GM18868 (cell line): ENCODE results near the gene RNF213.
"Not testable (repeated sequence)": the region's sequence is repeated elsewhere in the genome, so short reads cannot be mapped to it uniquely, and the experiment has no call there.

Experiments used
- ATAC-seq: cut with Tn5 transposase; IDR thresholded peaks from one replicate; pipeline ENCODE4 v1.9.1; 2021; ENCODE audit warnings: mild to moderate bottlenecking, moderate library complexity; ENCODE audit not compliant: unreplicated experiment

Gene RNF213

DNA sequence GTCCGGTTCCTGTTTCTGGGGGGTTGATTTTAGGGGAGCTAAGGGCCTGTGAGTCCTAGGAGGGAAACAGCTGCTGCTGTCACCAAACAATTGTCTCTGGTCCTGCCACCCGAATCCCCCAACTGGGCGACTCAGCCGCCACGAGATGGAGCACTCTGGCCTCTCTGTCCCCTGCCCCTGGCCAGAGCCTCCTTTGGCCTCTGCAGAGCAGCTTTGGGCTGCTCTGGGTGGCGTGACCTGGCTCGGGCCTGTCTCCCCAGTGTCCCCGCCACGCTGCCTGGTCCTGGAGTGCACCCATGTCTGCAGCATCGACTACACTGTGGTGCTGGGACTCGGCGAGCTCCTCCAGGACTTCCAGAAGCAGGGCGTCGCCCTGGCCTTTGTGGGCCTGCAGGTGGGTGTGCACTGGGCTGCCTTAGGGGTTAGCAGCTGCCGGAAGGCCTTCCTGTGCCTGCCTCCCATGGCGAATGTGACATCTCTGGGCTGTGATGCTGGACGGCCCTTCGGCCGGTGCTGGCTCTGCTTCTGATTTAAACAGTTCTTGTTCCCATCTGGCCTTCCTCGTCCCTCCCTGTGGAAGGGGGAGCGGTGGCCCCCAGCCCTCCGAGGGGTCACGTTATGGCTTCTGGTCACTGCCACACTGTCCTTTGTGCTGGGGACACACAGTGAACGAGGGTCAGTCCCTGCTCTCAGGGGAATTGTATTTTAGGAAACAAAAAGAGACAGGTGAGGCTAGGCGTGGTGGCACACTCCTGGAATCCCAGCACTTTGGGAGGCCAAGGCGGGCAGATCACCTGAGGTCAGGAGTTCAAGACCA lies 11.6 kb upstream of the RNF213 start:
- ATAC-seq, result no peak

DNA sequence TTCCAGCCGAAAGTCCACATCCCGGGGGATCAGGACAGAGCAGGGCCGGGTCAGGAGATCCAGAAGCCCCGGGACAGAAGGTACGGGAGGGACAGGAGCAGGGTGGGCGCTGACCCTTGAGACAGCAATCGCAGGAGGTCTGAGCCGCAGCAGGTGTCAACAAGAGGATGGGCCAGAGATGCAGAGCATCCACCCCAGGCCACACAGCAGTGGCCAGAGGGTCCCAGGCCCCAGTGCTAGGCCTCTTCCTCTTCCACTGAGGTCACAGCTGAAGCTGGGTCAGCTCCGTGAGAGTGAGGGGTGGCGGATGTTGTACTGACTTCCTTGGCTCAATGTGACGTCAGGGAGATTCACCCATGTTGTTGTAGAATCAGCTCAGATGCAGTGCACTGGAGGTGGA lies 8.7 kb upstream of the RNF213 start:
- no peak for ATAC-seq

DNA sequence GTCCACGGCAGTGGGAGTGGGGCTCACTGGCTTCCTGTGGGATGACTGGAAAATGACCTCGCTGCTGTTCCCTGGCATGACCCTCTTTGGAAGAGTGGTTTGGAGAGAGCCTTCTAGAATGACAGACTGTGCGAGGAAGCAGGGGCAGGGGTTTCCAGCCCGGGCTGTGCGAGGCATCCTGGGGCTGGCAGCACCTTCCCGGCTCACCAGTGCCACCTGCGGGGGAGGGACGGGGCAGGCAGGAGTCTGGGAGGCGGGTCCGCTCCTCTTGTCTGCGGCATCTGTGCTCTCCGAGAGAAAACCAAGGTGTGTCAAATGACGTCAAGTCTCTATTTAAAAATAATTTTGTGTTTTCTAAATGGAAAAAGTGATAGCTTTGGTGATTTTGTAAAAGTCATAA lies 7.8 kb upstream of the RNF213 start:
- no peak for ATAC-seq

- ATAC-seq, result no peak
Observed at GRCh38 chr17:80253631-80254395, 6.8 kb upstream of the RNF213 start.

GRCh38 chr17:80254396-80255251 lies 6.0 kb upstream of the RNF213 start:
- ATAC-seq, result peak; percentile 47

DNA sequence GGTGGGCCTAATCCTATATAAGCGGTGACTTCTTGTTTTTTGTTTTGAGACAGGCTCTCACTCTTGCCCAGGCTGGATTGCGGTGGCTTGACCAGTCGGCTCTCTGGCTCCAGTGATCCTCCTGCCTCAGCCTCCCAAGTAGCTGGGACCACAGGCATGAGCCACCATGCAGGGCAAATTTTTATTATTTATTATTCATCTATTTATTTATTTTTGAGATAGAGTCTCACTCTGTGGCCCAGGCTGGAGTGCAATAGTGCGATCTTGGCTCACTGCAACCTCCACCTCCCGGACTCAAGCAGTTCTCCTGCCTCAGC lies 4.7 kb upstream of the RNF213 start:
- ATAC-seq, result no peak

DNA sequence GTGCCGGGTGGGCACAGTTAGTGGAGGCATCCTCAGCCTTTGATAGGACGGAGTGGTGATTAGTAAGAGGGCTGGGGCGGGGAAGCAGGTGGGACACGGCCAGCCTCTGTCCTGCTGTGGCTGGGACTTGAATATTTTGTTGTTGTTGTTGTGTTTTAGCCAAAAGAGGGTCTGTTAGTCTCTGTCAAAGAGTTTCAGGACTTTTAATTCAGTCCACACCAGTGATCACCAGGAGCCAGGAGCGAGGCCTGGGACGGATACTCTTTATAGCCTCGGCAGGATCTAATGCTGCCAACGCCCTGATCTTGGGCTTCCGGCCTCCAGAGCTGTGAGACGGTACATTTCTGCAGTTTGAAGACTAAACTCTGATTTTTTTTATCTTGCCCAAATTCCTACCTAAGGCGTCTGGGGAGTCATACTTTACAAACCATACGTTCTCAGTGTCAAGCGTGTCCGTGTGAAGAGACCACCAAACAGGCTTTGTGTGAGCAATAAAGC lies 2.9 kb upstream of the RNF213 start:
- no peak for ATAC-seq

GRCh38 chr17:80258296-80258695 lies 2.4 kb upstream of the RNF213 start:
- ATAC-seq, result not testable (repeated sequence)

DNA sequence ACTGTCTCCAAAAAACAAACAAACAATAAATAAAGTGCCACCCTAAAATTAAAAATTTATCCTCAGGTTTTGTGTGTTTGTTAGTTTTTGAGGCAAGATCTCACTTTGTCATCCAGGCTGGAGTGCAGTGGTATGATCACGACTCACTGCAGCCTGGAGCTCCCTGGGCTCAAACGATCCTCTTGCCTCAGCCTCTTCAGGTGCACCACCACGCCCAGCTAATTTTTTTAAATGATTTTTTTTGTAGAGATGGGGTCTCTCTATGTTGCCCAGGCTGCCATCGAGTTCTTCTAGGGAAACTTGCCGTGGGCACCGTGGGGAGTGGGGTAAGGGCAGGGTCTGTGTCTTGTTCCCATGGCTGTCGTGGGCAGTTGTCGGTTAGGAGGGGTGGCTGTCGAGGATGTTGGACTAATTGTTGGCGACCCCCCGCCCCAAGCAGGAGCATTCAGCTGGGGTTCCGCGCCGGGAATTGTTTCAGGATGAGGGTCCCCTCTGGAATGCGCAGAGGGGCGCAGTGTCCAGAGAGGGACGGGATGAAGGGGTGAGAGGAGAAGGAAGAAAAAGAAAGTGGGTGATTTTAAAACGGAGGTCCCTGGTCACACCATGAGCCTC lies 1.1 kb upstream of the RNF213 start:
- ATAC-seq, result no peak

DNA sequence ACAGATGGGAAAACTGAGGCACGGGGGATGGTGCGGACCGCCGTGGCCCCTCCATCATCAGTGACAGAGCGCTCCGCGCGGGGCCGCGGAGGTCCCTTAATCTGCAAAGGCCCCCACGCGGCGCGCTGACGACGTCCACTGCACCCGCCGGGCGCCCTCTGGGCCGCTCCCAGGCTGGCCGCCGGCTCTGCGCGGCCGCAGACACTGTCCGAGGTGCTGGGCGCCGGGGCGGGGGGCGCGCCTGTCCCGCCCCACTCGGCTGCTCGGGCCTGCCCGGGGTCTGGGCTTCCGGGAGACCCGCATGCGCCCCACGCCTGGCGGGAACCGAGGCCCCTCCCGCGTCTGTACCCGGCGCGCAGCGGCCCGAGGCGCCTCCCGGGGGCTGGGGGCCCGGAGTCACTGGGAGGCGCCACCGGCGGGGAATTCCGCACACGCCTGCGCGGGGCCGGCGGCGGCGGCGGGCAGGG lies 550 bp upstream of the RNF213 start:
- peak; percentile 34 for ATAC-seq

DNA sequence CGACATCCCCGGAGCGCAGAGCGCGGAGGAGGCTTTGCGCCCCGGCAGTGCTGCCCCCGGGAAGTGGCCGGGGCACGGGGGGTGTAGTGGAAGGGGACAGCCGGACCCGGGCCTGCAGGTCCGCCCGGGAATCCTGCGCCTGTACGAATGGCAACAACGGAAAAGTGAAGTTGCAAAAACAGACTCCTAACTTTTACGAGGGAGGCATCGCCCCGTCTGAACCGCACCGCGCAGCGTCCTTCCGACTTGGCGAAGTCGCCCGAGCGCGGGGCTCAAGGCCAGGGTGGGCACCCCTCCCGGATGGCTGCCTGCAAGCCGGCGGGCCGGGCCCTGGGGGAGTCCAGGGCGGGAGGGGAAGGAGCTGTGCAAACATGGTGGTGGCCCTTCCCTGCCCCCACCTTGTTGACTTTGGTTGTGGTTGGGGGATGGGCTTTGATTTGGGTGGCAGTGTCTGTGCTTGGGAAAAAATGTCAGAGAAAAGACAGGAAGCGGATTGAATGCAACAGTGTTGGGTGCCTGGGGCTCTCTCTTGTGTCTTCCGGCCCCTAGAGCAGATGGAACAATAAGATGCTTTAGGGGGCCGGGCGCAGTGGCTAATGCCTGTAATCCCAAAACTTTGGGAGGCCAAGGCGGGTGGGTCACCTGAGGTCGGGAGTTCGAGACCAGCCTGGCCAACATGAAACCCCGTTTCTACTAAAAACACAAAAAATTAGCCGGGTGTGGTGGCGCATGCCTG lies 675 bp downstream of the RNF213 start:
- no peak for ATAC-seq

- no peak for ATAC-seq
Observed at GRCh38 chr17:80261895-80262279, 1.2 kb downstream of the RNF213 start.

DNA sequence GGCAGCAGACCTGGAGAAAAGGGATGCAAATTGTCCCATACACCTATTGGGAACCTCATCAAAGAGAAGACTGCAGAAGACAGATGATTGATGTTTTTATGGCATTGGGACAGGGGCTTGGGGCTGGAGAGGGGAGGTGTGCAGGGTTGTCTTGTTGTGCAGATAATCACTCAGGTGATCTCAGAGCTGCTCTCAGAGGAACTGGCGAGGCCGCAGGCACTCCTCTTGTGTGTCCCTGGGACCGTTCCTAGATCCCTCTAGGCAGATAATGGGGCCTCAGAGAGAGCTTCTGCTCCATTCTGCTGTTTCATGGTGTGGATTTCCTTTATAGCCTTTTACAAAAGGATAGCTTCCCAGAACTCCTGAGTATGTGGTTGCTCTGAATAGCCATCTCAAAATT lies 1.6 kb downstream of the RNF213 start:
- no peak for ATAC-seq

GRCh38 chr17:80262775-80263244 lies 2.2 kb downstream of the RNF213 start:
- ATAC-seq, result no peak

- ATAC-seq, result peak; percentile 57
Observed at GRCh38 chr17:80263253-80264204, 2.9 kb downstream of the RNF213 start.

- no peak for ATAC-seq
Observed at GRCh38 chr17:80264205-80265075, 3.8 kb downstream of the RNF213 start.

- ATAC-seq, result no peak
Observed at GRCh38 chr17:80265205-80266068, 4.8 kb downstream of the RNF213 start.
